OCI-LY7 (cell line): ENCODE measurements around the gene PTPRT.

Source experiments
- CTCF ChIP-seq: fragments of 200-600 bp; sonication (generic); conservative IDR thresholded peaks from 2 replicates; pipeline ENCODE4 v1.5.1; 2014; ENCODE audit warnings: mild to moderate bottlenecking, antibody characterized with exemption, low read length, moderate library complexity, mixed read lengths
- EZH2phosphoT487 ChIP-seq: fragments of 200-600 bp; sonication (generic); IDR thresholded peaks from 2 replicates; pipeline ENCODE4 v1.6.1; 2018; ENCODE audit warnings: low read depth, borderline replicate concordance, mild to moderate bottlenecking, mixed run types, antibody characterized with exemption, low read length, moderate library complexity, mixed read lengths

- TF ChIP-seq CTCF (no peak), EZH2phosphoT487 (no peak)
These were observed 696.7 kb downstream of the PTPRT start for GRCh38 chr20:42493001-42493400.
